Spinal cord (tissue), 10 donors: ENCODE measurements around the gene HYAL2. TPM values are rescaled to one million over a fixed set of nuclear protein-coding genes. Genes with fewer than 3 reads are reported as not detected.
"Not testable (repeated sequence)": the region's sequence is repeated elsewhere in the genome, so short reads cannot be mapped to it uniquely, and the experiment has no call there.

Experiments used
- DNase-seq, 6 donors: peaks; one replicate each; pipeline versions ENCODE4 v3.0.0 to v3.0.0-alpha.2; 2013 to 2015; ENCODE audit warnings: low spot score in 6 of 6, low read depth in 4 of 6
- H3K27ac ChIP-seq: one replicate; pipeline ENCODE4 v1.5.1; 2013; ENCODE audit warnings: low read depth, low read length, control low read depth
- H3K27me3 ChIP-seq: one replicate; pipeline ENCODE4 v1.6.1; 2013; ENCODE audit warnings: low read length; ENCODE audit not compliant: control insufficient read depth, insufficient read depth
- H3K36me3 ChIP-seq: one replicate; pipeline ENCODE4 v1.6.1; 2013; ENCODE audit warnings: low read length; ENCODE audit not compliant: control insufficient read depth, insufficient read depth
- H3K4me1 ChIP-seq: one replicate; pipeline ENCODE4 v1.6.1; 2013; ENCODE audit warnings: low read length; ENCODE audit not compliant: control insufficient read depth, insufficient read depth
- H3K4me3 ChIP-seq: one replicate; pipeline ENCODE4 v1.5.1; 2013; ENCODE audit warnings: low read depth, low read length, control low read depth
- H3K9me3 ChIP-seq: one replicate; pipeline ENCODE4 v1.6.1; 2013; ENCODE audit warnings: low read length; ENCODE audit not compliant: control insufficient read depth, insufficient read depth
- WGBS: methylation state at CpG from one replicate; pipeline ENCODE4 v1.1.5; 2013; ENCODE audit warnings: missing lambda C conversion rate; ENCODE audit not compliant: insufficient coverage; 5-methylcytosine and 5-hydroxymethylcytosine counted together
- polyA plus RNA-seq, 2 donors: library from polyadenylated mRNA; unstranded; fragments of 120-200 nt; gene quantifications; one replicate each; pipeline ENCODE4 v1.2.1, GENCODE V29; 2013; ENCODE audit not compliant: insufficient read length in 2 of 2
- total RNA-seq, 2 donors: library from RNA; depleted of rRNA in 1 of 2; stranded (reverse); fragments of 120-200 nt in 1 of 2; fragments of >200 nt in 1 of 2; gene quantifications; one replicate each; pipeline versions ENCODE4 v1.2.3 to v1.2.4, GENCODE V29; 2013 to 2014
- donor health status: healthy.

Gene HYAL2
- total and polyA plus RNA-seq, 4 donors: 30.0 to 92.3 (median 38.1) TPM

GRCh38 chr3:50273689-50274065 is 48.9 kb downstream of the HYAL2 start:
- peak overlapping the region; percentile 42 for H3K4me3 ChIP-seq
- no peak for DNase-seq
- peaks cover 66% of the 10 kb centered on the region for H3K4me1 ChIP-seq
- 34% methylated on average over 26 of the region's 31 CpGs for WGBS
- H3K36me3 ChIP-seq: peaks cover 34% of the 10 kb centered on the region
- peaks cover 43% of the 10 kb centered on the region for H3K27me3 ChIP-seq
- peak overlapping the region; percentile 64 for H3K27ac ChIP-seq
- H3K9me3 ChIP-seq: no peaks in the 10 kb centered on the region

- H3K4me3 ChIP-seq: peak overlapping the region; percentile 42
- no peaks in the 10 kb centered on the region for H3K9me3 ChIP-seq
- peaks cover 43% of the 10 kb centered on the region for H3K27me3 ChIP-seq
- WGBS: 6% methylated on average over 59 of the region's 61 CpGs
- peak overlapping the region; percentile 64 for H3K27ac ChIP-seq
- H3K4me1 ChIP-seq: peaks cover 68% of the 10 kb centered on the region
- peaks cover 34% of the 10 kb centered on the region for H3K36me3 ChIP-seq
- DNase-seq: peak in 5 of 6 donors; percentile 63 to 92 (median 71)
These were observed 49.4 kb downstream of the HYAL2 start for GRCh38 chr3:50272911-50273688.

- H3K27ac ChIP-seq: not testable (repeated sequence)
- H3K27me3 ChIP-seq: peaks cover 43% of the 10 kb centered on the region
These were observed 50.0 kb downstream of the HYAL2 start for GRCh38 chr3:50272538-50272910.

GRCh38 chr3:50271314-50271936 is 51.1 kb downstream of the HYAL2 start:
- peaks cover 82% of the 10 kb centered on the region for H3K4me1 ChIP-seq
- 87% methylated on average over 7 of the region's 10 CpGs for WGBS
- peaks cover 29% of the 10 kb centered on the region for H3K36me3 ChIP-seq
- H3K27me3 ChIP-seq: peaks cover 35% of the 10 kb centered on the region
- peak overlapping the region; percentile 56 for H3K4me3 ChIP-seq
- no peak overlapping the region for H3K27ac ChIP-seq
- no peaks in the 10 kb centered on the region for H3K9me3 ChIP-seq
- no peak for DNase-seq

More at GRCh38 chr3:50272538-50272910, 50.0 kb downstream of the HYAL2 start:
- DNase-seq, H3K4me3 ChIP-seq, H3K9me3 ChIP-seq: not testable (repeated sequence)
- 89% methylated on average over 4 of the region's 10 CpGs for WGBS
- H3K36me3 ChIP-seq: peaks cover 34% of the 10 kb centered on the region
- H3K4me1 ChIP-seq: peaks cover 74% of the 10 kb centered on the region

DNA sequence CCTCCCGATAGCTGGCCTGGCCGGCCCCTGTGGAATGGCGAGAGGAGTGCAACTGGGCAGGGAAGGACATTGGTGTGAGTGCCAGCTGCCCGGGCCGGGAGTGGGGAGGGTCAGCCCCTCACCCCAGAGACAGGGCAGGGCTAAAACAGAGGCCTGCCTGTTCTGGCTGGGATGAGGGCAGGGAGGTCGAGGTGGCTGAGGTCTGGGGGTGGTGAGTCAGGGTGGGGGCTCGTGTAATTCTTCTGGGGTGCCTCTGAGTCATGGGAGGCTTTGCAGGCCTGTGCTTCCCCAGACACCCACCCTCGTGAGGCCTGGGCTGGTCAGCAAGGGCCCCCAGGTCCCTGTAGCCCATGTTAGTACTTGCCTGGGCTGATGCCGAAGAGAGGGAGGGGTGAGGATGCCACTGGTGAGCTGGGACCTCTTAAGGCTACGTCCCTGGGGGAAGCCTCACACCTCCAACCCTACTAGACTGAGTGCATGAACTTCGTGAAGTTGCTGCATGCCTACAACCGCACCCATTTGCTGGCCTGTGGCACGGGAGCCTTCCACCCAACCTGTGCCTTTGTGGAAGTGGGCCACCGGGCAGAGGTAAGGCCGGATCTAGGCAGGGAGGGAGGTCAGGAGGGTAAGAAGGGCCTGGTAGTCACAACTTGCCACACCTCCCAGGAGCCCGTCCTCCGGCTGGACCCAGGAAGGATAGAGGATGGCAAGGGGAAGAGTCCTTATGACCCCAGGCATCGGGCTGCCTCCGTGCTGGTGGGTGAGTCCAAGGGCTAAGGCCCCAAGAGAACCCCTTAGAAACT is 51.9 kb downstream of the HYAL2 start:
- DNase-seq: no peak
- Histone ChIP-seq H3K9me3 (no peaks in the 10 kb centered on the region), H3K36me3 (peaks cover 21% of the 10 kb centered on the region), H3K4me1 (peaks cover 89% of the 10 kb centered on the region), H3K4me3 (peak overlapping the region; percentile 56), H3K27ac (peak overlapping the region; percentile 95), H3K27me3 (peaks cover 27% of the 10 kb centered on the region)
- 78% methylated on average over 10 of the region's 19 CpGs for WGBS

DNA sequence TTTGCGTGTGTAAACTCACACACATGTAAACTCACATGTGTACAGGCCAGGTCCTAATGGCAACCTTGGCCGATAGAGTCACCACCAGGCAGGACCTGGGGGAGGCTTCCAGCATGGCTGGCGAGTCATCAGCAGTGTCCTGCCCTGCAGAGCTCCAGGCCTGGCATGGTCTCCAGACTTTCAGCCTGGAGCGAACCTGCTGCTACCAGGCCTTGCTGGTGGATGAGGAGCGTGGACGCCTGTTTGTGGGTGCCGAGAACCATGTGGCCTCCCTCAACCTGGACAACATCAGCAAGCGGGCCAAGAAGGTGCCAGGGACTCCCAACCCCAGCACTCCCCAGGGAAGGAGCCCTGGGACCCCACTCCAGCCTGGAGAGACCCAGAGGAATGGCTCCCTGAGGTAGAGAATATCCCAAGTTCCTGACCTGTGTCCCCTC is 52.5 kb downstream of the HYAL2 start:
- Histone ChIP-seq H3K4me3 (peak overlapping the region; percentile 56), H3K27ac (peak overlapping the region; percentile 95), H3K4me1 (peaks cover 89% of the 10 kb centered on the region), H3K36me3 (peaks cover 16% of the 10 kb centered on the region), H3K27me3 (peaks cover 21% of the 10 kb centered on the region), H3K9me3 (no peaks in the 10 kb centered on the region)
- DNase-seq: no peak
- WGBS: 96% methylated on average over 6 of the region's 8 CpGs

DNA sequence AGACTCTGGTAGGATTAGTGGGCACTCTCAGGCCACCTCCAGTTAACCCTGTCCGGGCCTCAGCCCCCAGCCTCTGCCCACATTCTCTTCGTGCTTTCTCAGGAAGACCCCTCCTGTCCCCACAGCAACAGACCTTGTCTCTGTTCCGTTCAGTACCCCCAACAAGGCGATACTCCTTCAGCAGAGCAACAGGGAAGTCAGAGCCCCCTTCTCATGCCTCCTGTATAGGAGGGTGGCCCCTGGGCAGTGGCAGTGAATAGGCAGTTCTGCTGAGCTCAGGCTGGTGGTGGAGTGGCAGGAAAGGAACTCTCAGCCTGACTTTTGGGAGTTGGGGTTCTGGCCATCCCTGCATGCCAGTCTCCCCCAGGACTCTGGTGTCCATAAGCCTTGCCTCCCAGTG is 53.1 kb downstream of the HYAL2 start:
- no peak for DNase-seq
- H3K4me3 ChIP-seq: peak overlapping the region; percentile 56
- peaks cover 89% of the 10 kb centered on the region for H3K4me1 ChIP-seq
- H3K36me3 ChIP-seq: peaks cover 16% of the 10 kb centered on the region
- H3K27ac ChIP-seq: peak overlapping the region; percentile 95
- no peaks in the 10 kb centered on the region for H3K9me3 ChIP-seq
- WGBS: 13% methylated on average over 2 of the region's 4 CpGs
- peaks cover 16% of the 10 kb centered on the region for H3K27me3 ChIP-seq

DNA sequence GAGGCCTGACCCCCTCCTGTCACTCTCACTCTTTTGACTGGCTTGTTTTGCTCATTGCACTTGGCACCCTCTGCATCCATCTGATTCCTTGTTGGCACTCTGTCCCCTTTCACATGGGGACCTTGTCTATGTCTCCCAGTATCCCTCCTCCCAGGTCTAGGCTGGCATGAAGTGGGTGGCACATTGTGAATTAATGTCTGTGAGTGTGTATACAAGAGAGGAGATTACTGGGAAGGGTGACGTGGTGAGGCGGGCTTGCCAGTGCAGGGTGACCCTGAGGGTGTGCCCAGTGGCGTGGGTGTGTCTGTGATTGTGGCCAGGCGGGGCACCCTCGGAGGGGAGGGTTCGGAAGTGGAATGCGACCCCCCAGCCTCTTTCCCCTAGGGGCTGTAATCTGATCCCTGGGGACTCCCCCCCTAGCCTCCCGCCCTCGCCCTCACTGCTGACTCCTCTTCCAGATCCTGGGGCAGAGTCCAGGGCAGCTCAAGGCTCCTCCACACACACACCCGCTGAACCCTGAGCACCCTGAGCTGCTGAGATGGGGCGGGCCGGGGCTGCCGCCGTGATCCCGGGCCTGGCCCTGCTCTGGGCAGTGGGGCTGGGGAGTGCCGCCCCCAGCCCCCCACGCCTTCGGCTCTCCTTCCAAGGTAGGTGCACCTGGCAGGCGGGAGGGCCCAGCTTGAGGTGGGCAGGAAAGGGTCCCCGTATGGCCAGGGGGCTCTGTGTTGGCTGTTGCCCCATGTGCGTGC is 53.7 kb downstream of the HYAL2 start, which contains the start of gene SEMA3B:
Gene SEMA3B, plus strand, starts transcription at position 445 of the 749 bp plus-strand sequence. Its CDS starts 94 bp downstream, at position 539.
- H3K27ac ChIP-seq: peak within 1 kb of the TSS; percentile 95
- peak in 1 of 6 donors; percentile 74 for DNase-seq
- H3K4me3 ChIP-seq: peak within 1 kb of the TSS; percentile 56
- H3K27me3 ChIP-seq: peaks cover 10% of the 10 kb centered on the region
- H3K9me3 ChIP-seq: no peaks in the 10 kb centered on the region
- peaks cover 16% of the 10 kb centered on the region for H3K36me3 ChIP-seq
- peaks cover 89% of the 10 kb centered on the region for H3K4me1 ChIP-seq
- 46% methylated on average over 14 of the region's 21 CpGs for WGBS

DNA sequence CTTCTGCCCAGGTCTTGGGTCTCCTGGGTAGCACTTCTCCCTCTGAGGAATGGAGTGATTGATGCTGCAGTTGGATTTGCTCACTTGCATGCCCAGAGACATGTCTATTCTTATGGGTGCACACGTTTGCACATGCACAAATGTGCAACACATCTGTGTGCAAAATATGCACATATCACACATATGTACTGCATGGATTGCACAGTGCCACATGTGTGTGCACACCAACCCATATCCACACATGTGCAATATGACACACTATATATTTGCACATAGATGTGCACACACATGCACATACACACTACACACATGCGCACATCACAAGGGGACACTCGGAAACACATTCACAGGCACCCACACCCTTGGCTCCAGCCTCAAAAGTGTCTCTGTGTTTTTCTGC is 54.3 kb downstream of the HYAL2 start:
- Histone ChIP-seq H3K4me1 (peaks cover 89% of the 10 kb centered on the region), H3K27me3 (peaks cover 4% of the 10 kb centered on the region), H3K4me3 (peak overlapping the region; percentile 56), H3K9me3 (no peaks in the 10 kb centered on the region), H3K36me3 (peaks cover 14% of the 10 kb centered on the region), H3K27ac (peak overlapping the region; percentile 95)
- WGBS: 64% methylated on average over 3 of the region's 3 CpGs
- no peak for DNase-seq
